Right cardiac atrium (tissue), 5 donors: ENCODE results near the gene RPP40. TPM values are rescaled to one million over a fixed set of nuclear protein-coding genes. Genes with fewer than 3 reads are reported as not detected.

Source experiments
- ATAC-seq, 2 donors: fragments of 200-7000 bp; cut with Tn5 transposase; one replicate each; pipeline versions ENCODE4 v1.8.0 to v1.9.1; 2020; ENCODE audit warnings: moderate library complexity in 2 of 2, mild to moderate bottlenecking in 1 of 2
- DNase-seq, 3 donors: peaks; one replicate each; pipeline ENCODE4 v3.0.0-alpha.2; 2020
- H3K27ac ChIP-seq: one replicate; pipeline ENCODE4 v1.5.1; 2013; ENCODE audit warnings: mild to moderate bottlenecking, low read length, control low read depth, moderate library complexity
- H3K27me3 ChIP-seq: one replicate; pipeline ENCODE4 v1.6.1; 2013; ENCODE audit not compliant: control insufficient read depth, insufficient read depth
- H3K4me1 ChIP-seq: one replicate; pipeline ENCODE4 v1.6.1; 2013; ENCODE audit warnings: low read length; ENCODE audit not compliant: control insufficient read depth, insufficient read depth
- H3K4me3 ChIP-seq: one replicate; pipeline ENCODE4 v1.5.1; 2013; ENCODE audit warnings: low read length, control low read depth
- H3K9me3 ChIP-seq: one replicate; pipeline ENCODE4 v1.6.1; 2013; ENCODE audit warnings: low read length; ENCODE audit not compliant: control insufficient read depth
- WGBS: extraction: QIAGEN DNeasy Blood & Tissue Kit; methylation state at CpG from one replicate; pipeline ENCODE4 v1.1.7; 2013; 5-methylcytosine and 5-hydroxymethylcytosine counted together
- intact Hi-C, 4 donors: fragments of 100-400 bp; cut with DNase I; formaldehyde crosslinking; loops; one replicate each; pipeline versions ENCODE4 v1.11.0 to v1.14.0; 2022 to 2023
- polyA plus RNA-seq: library from polyadenylated mRNA; stranded (reverse); fragments of 200-250 nt; gene quantifications from one replicate; pipeline ENCODE4 v1.2.3, GENCODE V29; 2013
- total RNA-seq, 4 donors: library from RNA; stranded (reverse); fragmentation: NEBNext Ultra II Directional; extraction: Animal tissue kit (Norgen Biotek cat#: 25700); gene quantifications; one replicate each; pipeline ENCODE4 v1.2.1, GENCODE V29; 2021
- donor health status: healthy with polysubstance abuse.
- donor health status: DM: no; HTN: yes; CAD: no.
- donor health status: DM: no; HTN: no; CAD: no.
- donor health status: DM: no; HTN: yes; CAD: no; lungs with severe emphysema.
- donor health status: DM: yes; HTN: yes; CAD: no.

The RPP40 gene
- total and polyA plus RNA-seq, 5 donors = 2.5 to 6.0 (median 3.0) TPM

DNA sequence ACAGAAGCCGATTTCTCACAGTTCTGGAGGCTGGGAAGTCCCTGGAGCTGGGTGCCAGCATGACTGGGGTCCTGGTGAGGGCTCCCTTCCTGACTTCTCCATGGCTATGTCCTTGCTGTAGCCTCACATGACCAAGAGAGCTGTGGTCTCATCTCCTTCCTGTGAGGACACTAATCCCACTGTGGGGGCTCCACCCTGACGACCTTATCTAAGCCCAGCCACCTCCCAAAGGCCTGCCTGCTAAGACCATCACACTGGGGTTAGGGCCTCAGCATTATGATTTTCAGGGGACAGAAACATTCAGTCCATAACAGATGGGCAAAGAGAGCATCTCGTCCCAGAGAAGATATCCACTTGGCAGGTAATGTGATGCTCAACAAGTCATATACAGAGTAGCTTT, 16.8 kb downstream of the RPP40 start:
- no peak for ATAC-seq
- Histone ChIP-seq H3K4me3 (no peak overlapping the region), H3K27me3 (no peaks in the 10 kb centered on the region), H3K27ac (no peak overlapping the region), H3K9me3 (no peaks in the 10 kb centered on the region), H3K4me1 (no peaks in the 10 kb centered on the region)
- WGBS = 75% methylated on average over 3 of the region's 3 CpGs
- intact Hi-C loops = no loop called here
- no peak for DNase-seq

GRCh38 chr6:4983322-4983721, 20.5 kb downstream of the RPP40 start:
- Histone ChIP-seq H3K27ac (no peak overlapping the region), H3K4me3 (no peak overlapping the region)
- intact Hi-C loops = no loop called here

DNA sequence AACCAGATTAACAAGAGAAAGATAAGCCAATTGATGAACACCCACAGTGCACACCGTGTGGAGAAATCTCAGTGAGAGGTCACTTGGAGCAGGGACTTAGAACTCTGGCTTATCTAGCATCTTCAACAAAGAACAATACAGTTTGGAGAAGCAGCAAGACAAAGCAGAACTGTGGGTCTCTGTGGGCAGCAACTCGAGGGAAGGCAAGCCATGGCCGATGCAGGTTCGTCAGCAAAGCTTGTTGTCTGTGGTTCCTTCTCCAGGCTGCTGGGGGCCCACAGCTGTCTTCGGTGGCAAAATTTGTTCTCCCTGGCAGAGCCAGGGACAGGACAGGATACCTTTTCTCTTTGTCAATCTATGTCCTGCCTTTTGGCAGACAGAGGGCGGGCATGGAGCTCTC, 22.1 kb downstream of the RPP40 start:
- Histone ChIP-seq H3K4me3 (no peak overlapping the region), H3K27ac (no peak overlapping the region), H3K27me3 (no peaks in the 10 kb centered on the region), H3K4me1 (no peaks in the 10 kb centered on the region), H3K9me3 (peaks cover 4% of the 10 kb centered on the region)
- intact Hi-C loops = no loop called here
- no peak for DNase-seq
- 55% methylated on average over 6 of the region's 6 CpGs for WGBS
- no peak for ATAC-seq

More at GRCh38 chr6:4983322-4983721, 20.5 kb downstream of the RPP40 start:
- H3K4me1 ChIP-seq = no peaks in the 10 kb centered on the region
- DNase-seq (no peak), ATAC-seq (no peak)
- 76% methylated on average over 6 of the region's 6 CpGs for WGBS
- H3K9me3 ChIP-seq = peaks cover 4% of the 10 kb centered on the region
- H3K27me3 ChIP-seq = no peaks in the 10 kb centered on the region

DNA sequence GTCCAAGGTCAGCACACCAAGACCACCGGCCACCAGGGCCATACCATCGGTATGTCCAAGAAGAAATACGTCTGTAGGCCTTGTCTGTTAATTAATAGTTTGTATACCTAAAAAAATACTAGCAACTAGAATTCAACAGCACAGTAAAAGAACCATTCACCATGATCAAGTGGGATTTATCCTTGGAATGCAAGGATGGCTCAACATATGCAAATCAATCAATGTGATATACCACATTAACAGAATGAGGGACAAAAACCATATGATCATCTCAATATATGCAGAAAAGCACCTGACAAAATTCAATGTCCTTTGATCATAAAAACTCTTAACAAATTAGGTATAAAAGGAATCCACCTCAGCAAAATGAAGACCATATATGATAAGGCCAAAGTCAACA, 24.4 kb downstream of the RPP40 start:
- intact Hi-C loops = no loop called here

DNA sequence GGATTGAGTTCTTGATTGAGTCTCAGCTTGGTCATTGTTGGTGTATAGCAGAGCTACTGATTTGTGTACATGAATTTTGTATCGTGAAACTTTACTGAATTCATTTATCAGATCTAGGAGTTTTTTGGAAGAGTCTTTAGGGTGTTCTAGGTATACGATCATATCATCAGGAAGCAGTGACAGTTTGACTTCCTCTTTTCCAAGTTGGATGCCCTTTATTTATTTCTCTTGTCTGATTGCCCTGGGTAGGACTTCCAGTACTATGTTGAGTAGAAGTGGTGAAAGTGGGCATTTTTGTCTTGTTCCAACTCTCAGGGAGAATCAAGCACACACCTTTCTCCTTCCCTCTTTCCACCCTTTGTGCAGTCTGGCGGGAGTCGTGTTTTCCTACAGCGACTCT, 26.4 kb downstream of the RPP40 start:
- WGBS = 68% methylated on average over 5 of the region's 5 CpGs
- H3K9me3 ChIP-seq = peaks cover 4% of the 10 kb centered on the region
- no peak for DNase-seq
- no peak overlapping the region for H3K27ac ChIP-seq
- H3K4me3 ChIP-seq = no peak overlapping the region
- H3K4me1 ChIP-seq = no peaks in the 10 kb centered on the region
- no peak for ATAC-seq
- intact Hi-C loops = no loop called here
- H3K27me3 ChIP-seq = no peaks in the 10 kb centered on the region

More for the DNA sequence above, 24.4 kb downstream of the RPP40 start:
- Histone ChIP-seq H3K4me1 (no peaks in the 10 kb centered on the region), H3K27me3 (no peaks in the 10 kb centered on the region), H3K9me3 (peaks cover 4% of the 10 kb centered on the region), H3K4me3 (no peak overlapping the region), H3K27ac (no peak overlapping the region)
- DNase-seq (no peak), ATAC-seq (no peak)
- WGBS = 66% methylated on average over 3 of the region's 3 CpGs

DNA sequence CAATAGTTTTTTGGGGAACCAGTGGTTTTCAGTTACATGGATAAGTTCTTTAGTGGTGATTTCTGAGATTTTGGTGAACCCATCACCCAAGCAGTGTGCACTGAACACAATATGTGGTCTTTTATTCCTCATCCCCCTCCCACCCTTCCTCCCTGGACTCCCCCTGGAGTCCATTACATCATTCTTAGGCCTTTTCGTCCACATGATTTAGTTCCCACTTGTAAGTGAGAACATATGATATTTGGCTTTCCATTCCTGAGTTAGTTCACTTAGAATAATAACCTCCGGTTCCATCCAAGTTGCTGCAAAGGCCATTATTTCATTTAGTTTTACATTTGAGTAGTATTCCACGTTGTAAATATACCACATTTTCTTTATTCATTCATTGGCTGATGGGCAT, 28.3 kb downstream of the RPP40 start:
- Histone ChIP-seq H3K4me3 (no peak overlapping the region), H3K27ac (no peak overlapping the region), H3K4me1 (no peaks in the 10 kb centered on the region), H3K27me3 (no peaks in the 10 kb centered on the region), H3K9me3 (peaks cover 2% of the 10 kb centered on the region)
- 58% methylated on average over 3 of the region's 3 CpGs for WGBS
- intact Hi-C loops = no loop called here
- ATAC-seq (no peak), DNase-seq (no peak)

DNA sequence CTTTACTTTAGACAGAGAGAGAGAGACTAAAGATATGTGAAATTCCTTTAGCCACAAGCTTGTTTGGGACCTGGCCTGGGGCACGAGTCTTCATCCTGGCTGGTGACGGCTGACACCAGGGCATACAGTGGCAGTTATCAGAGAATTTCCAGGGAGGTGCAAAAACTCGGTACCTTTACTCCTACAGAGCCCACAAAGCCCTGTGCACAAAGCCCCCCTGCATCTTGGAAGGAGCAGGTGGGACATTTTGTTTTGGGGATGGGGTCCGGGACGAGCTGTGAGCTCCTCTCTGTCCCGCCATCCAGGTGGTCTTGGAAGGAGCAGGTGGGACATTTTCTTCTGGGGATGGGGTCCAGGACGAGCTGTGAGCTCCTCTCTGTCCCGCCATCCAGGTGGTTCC, 28.9 kb downstream of the RPP40 start:
- peaks cover 2% of the 10 kb centered on the region for H3K9me3 ChIP-seq
- ATAC-seq (no peak), DNase-seq (no peak)
- H3K27ac ChIP-seq = no peak overlapping the region
- no peak overlapping the region for H3K4me3 ChIP-seq
- no peaks in the 10 kb centered on the region for H3K27me3 ChIP-seq
- H3K4me1 ChIP-seq = no peaks in the 10 kb centered on the region
- WGBS = 80% methylated on average over 8 of the region's 8 CpGs
- intact Hi-C loops = no loop called here

DNA sequence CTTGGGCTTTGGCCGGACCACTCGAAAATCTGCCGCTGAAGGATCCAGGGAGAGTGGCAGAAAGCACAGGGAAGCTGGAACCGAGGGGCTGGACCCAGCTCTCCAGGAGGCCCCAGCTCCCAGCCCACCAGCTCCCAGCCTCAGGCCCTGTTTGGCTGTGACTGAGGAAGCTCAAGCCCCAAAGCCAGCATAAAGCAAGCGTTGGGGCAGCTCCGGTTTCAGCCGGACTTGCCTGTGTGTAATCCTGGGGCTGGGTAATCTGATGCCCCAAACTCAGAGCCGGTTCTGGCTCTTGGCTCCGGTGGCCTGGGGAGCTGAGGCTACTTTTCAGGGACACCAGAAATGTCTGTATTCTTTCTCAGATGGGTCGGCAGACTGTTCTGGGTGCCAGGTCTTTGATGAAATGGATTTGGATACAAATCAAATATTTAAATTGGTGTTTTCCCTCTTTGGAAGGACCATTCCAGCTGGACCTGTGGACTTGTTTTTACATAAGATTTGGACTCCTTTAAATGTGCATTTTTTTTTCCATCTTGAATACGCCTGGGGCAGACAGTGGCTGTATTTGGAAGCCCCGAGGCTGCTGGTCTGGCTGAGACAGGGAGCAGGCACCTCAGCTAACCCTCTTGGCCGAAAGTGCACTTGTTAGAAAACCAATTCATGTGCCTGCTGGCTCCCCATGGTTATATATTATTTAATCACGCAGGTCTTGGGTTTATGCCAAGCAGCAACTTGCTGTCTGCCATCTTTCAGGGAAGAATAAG, 29.7 kb downstream of the RPP40 start:
- H3K27ac ChIP-seq = no peak overlapping the region

GRCh38 chr6:4973415-4973814, 30.4 kb downstream of the RPP40 start:
- H3K4me1 ChIP-seq = no peaks in the 10 kb centered on the region
- WGBS = 88% methylated on average over 13 of the region's 13 CpGs
- H3K27me3 ChIP-seq = no peaks in the 10 kb centered on the region
- H3K27ac ChIP-seq = no peak overlapping the region
- ATAC-seq (no peak), DNase-seq (no peak)
- H3K9me3 ChIP-seq = no peaks in the 10 kb centered on the region
- intact Hi-C loops = no loop called here
- H3K4me3 ChIP-seq = no peak overlapping the region

More for the DNA sequence above, 29.7 kb downstream of the RPP40 start:
- Histone ChIP-seq H3K4me1 (no peaks in the 10 kb centered on the region), H3K9me3 (peaks cover 2% of the 10 kb centered on the region), H3K27me3 (no peaks in the 10 kb centered on the region), H3K4me3 (no peak overlapping the region)
- ATAC-seq (peak in 1 of 2 donors; percentile 78), DNase-seq (peak; percentile 23 to 74 (median 66))
- 32% methylated on average over 14 of the region's 14 CpGs for WGBS
- intact Hi-C loops = no loop called here

DNA sequence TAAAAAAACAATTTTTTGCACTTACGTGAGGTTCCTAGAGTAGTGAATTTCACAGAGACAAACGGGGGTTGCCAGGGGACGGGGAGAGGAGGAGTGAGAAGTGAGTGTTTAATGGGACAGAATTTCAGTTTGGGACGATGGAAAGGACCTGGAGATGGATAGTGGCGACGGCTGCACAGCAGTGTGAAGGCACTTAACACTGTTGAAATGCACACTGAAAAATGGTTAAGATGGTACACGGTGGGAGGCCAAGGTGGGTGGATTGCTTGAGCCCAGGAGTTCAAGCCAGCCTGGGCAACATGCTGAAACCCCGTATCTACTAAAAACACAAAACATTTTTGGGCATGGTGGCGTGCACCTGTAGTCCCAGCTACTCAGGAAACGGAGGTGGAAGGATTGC, 31.4 kb downstream of the RPP40 start:
- 81% methylated on average over 10 of the region's 10 CpGs for WGBS
- ATAC-seq (no peak), DNase-seq (no peak)
- no peak overlapping the region for H3K4me3 ChIP-seq
- H3K4me1 ChIP-seq = no peaks in the 10 kb centered on the region
- no peak overlapping the region for H3K27ac ChIP-seq
- intact Hi-C loops = no loop called here
- H3K27me3 ChIP-seq = no peaks in the 10 kb centered on the region
- H3K9me3 ChIP-seq = no peaks in the 10 kb centered on the region

- intact Hi-C loops = no loop called here
- no peak for DNase-seq
- Histone ChIP-seq H3K9me3 (no peaks in the 10 kb centered on the region), H3K4me3 (no peak overlapping the region), H3K27ac (no peak overlapping the region), H3K27me3 (no peaks in the 10 kb centered on the region), H3K4me1 (no peaks in the 10 kb centered on the region)
- ATAC-seq = peak in 1 of 2 donors; percentile 26
- 87% methylated on average over 7 of the region's 7 CpGs for WGBS
These were observed 32.0 kb downstream of the RPP40 start for GRCh38 chr6:4971851-4972250.
